Tibial nerve (tissue), 4 donors: ENCODE results near the gene GALR2. TPM values are rescaled to one million over a fixed set of nuclear protein-coding genes. Genes with fewer than 3 reads are reported as not detected.

Experiments
- DNase-seq, 2 donors: peaks; one replicate each; pipeline ENCODE4 v3.0.0-alpha.2; 2019; ENCODE audit warnings: low spot score in 2 of 2
- H3K27ac ChIP-seq, 4 donors: fragments of 200-600 bp; sonication (generic) in 3 of 4; one replicate each; pipeline ENCODE4 v1.5.1; 2017 to 2019; ENCODE audit warnings: mild to moderate bottlenecking in 1 of 4
- H3K27me3 ChIP-seq, 2 donors: fragments of 200-600 bp; sonication (generic) in 1 of 2; one replicate each; pipeline versions ENCODE4 v1.5.1 to v1.6.0; 2017 to 2019
- H3K36me3 ChIP-seq, 3 donors: fragments of 200-600 bp; sonication (generic); one replicate each; pipeline ENCODE4 v1.5.1; 2018 to 2019
- H3K4me1 ChIP-seq, 4 donors: fragments of 200-600 bp; sonication (generic) in 3 of 4; one replicate each; pipeline ENCODE4 v1.5.1; 2017 to 2019
- H3K4me3 ChIP-seq, 4 donors: fragments of 200-600 bp; sonication (generic) in 3 of 4; one replicate each; pipeline ENCODE4 v1.5.1; 2017 to 2019; ENCODE audit warnings: mild to moderate bottlenecking in 1 of 4, moderate library complexity in 1 of 4
- H3K9me3 ChIP-seq, 4 donors: fragments of 200-600 bp; sonication (generic) in 3 of 4; one replicate each; pipeline ENCODE4 v1.5.1; 2017 to 2019
- CTCF ChIP-seq, 5 experiments: fragments of 200-600 bp in 3 of 5; fragments of 450-650 bp in 2 of 5; sonication (generic) in 3 of 5; IDR thresholded peaks; one replicate each; pipeline ENCODE4 v1.5.1; 2016 to 2019; ENCODE audit warnings: antibody characterized with exemption in 5 of 5, mild to moderate bottlenecking in 3 of 5, moderate library complexity in 2 of 5
- EP300 ChIP-seq, 2 donors: sonication (generic); formaldehyde crosslinking; IDR thresholded peaks; one replicate each; pipeline ENCODE4 v1.6.1; 2017; ENCODE audit warnings: antibody characterized with exemption in 2 of 2, mild to moderate bottlenecking in 1 of 2
- POLR2A ChIP-seq, 2 donors: fragments of 450-650 bp; IDR thresholded peaks; one replicate each; pipeline ENCODE4 v1.6.1; 2017; ENCODE audit warnings: antibody characterized with exemption in 2 of 2, mild to moderate bottlenecking in 2 of 2, moderate library complexity in 2 of 2
- WGBS, 2 donors: methylation state at CpG; one replicate each; pipeline ENCODE4 v1.1.5; 2018; 5-methylcytosine and 5-hydroxymethylcytosine counted together
- total RNA-seq, 4 donors: library from RNA; depleted of rRNA; stranded (reverse); fragments of >200 nt; gene quantifications; one replicate each; pipeline ENCODE4 v1.1.0, GENCODE V29; 2016

Gene GALR2
- total RNA-seq, 4 donors from 2014 or later = not detected

DNA sequence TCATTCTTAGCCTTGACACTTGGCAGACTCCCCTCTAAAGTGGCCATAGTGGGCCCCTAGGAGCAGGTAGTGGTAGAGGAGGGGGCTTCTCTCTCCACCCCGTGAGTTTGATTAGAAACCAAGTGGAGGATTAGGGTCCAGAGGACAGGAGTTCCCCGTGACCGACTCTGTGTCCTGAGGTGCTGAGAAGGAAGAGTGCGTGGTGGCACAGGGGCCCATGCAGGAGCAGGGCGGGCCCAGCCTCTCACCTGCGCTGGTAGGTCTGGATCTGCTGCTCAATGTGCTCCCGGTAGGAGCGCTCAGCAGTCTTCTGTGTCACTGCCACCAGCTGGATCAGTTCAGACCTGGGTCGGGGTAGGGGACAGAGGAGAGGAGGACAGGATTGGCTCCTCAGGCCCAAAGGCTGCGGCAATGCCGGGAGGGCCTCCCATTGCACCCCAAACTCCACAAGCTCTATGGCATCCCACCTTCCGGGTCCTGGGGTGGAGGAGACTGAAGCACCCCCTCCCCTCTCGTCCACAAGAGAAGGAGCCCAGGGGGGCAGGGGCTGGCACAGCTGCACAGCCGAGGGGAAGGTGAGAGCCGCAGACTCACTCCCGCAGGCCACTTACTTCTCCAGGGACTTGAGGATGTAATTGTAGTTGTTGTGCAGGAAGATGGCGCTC, 10.6 kb downstream of the GALR2 start:
- peaks cover 0 to 83% (median 37%) of the 10 kb centered on the region in 3 donors for H3K36me3 ChIP-seq
- no peak for DNase-seq
- no peak overlapping the region for H3K27ac ChIP-seq
- no peaks in the 10 kb centered on the region for H3K9me3 ChIP-seq
- 79 to 90% methylated on average over 9 to 17 of the region's 17 CpGs for WGBS, 2 donors
- peaks cover 0 to 5% (median 2%) of the 10 kb centered on the region in 4 donors for H3K4me1 ChIP-seq
- TF ChIP-seq EP300 (IDR thresholded peaks at IDR 0.05) (no peak), POLR2A (IDR thresholded peaks at IDR 0.05) (no peak), CTCF (IDR thresholded peaks at IDR 0.05) (no peak)
- no peak overlapping the region for H3K4me3 ChIP-seq
- H3K27me3 ChIP-seq = no peaks in the 10 kb centered on the region

- WGBS, 2 donors = 92 to 96% methylated on average over 13 of the region's 13 CpGs
Measured at GRCh38 chr17:76085731-76086366, 11.3 kb downstream of the GALR2 start.

DNA sequence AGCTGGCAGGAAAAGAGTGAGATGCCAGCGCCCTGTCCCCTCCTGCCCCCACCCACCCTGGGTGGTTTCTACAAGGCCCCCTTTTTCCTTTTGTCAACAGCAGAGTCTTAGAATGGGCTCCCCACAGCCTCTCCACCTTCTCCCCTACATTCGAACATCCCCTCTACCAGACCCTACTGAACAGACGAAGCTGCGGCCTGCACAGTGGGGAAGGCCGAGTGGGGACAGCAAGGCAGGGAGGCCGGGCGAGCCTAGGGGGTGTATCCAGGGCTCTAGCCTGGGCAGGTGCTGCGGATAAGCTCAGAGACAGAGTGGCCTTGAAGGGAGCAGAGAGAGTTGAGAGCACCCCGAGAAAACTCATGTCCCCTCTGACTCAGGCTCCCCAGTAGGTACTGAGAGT, 11.8 kb downstream of the GALR2 start:
- H3K4me3 ChIP-seq = no peak overlapping the region
- no peak for DNase-seq
- no peaks in the 10 kb centered on the region for H3K9me3 ChIP-seq
- H3K4me1 ChIP-seq = no peaks in the 10 kb centered on the region
- 86 to 94% methylated on average over 8 to 9 of the region's 9 CpGs for WGBS, 2 donors
- peaks cover 0 to 95% (median 39%) of the 10 kb centered on the region in 3 donors for H3K36me3 ChIP-seq
- H3K27me3 ChIP-seq = no peaks in the 10 kb centered on the region
- no peak for TF ChIP-seq CTCF (IDR thresholded peaks at IDR 0.05)
- TF ChIP-seq POLR2A (IDR thresholded peaks at IDR 0.05) = no peak
- TF ChIP-seq EP300 (IDR thresholded peaks at IDR 0.05) = no peak
- no peak overlapping the region for H3K27ac ChIP-seq

More at GRCh38 chr17:76085731-76086366, 11.3 kb downstream of the GALR2 start:
- H3K9me3 ChIP-seq = no peaks in the 10 kb centered on the region
- TF ChIP-seq EP300 (IDR thresholded peaks at IDR 0.05) (no peak), CTCF (IDR thresholded peaks at IDR 0.05) (no peak), POLR2A (IDR thresholded peaks at IDR 0.05) (no peak)
- H3K4me1 ChIP-seq = no peaks in the 10 kb centered on the region
- H3K36me3 ChIP-seq = peaks cover 0 to 89% (median 39%) of the 10 kb centered on the region in 3 donors
- H3K27ac ChIP-seq = no peak overlapping the region
- H3K27me3 ChIP-seq = no peaks in the 10 kb centered on the region
- no peak overlapping the region for H3K4me3 ChIP-seq
- DNase-seq = no peak

- no peaks in the 10 kb centered on the region for H3K4me1 ChIP-seq
- no peaks in the 10 kb centered on the region for H3K27me3 ChIP-seq
- no peak for TF ChIP-seq CTCF (IDR thresholded peaks at IDR 0.05)
- TF ChIP-seq EP300 (IDR thresholded peaks at IDR 0.05) = no peak
- no peak for TF ChIP-seq POLR2A (IDR thresholded peaks at IDR 0.05)
- no peak overlapping the region for H3K4me3 ChIP-seq
- peaks cover 0 to 99% (median 39%) of the 10 kb centered on the region in 3 donors for H3K36me3 ChIP-seq
- 86 to 92% methylated on average over 10 to 11 of the region's 11 CpGs for WGBS, 2 donors
- no peak for DNase-seq
- H3K27ac ChIP-seq = no peak overlapping the region
- H3K9me3 ChIP-seq = no peaks in the 10 kb centered on the region
Measured at GRCh38 chr17:76087531-76087930, 12.9 kb downstream of the GALR2 start.
